SK-N-SH (cell line): ENCODE data around the gene SNCA. TPM values are rescaled to one million over a fixed set of nuclear protein-coding genes. Genes with fewer than 3 reads are reported as not detected.

Source experiments
- CTCF ChIA-PET: fragments of 300-600, 350-600 bp; formaldehyde crosslinking; extraction: SDS; loops from one replicate; lab custom pipeline; 2021; lab: Yijun Ruan, JAX
- POLR2A ChIA-PET: fragments of 350-600 bp; sonication (Branson Sonifier 250); formaldehyde crosslinking; extraction: SDS; loops from one replicate; lab custom pipeline; 2020; ENCODE audit warnings: antibody characterized with exemption, inconsistent platforms; lab: Yijun Ruan, JAX
- DNase-seq: peaks from one replicate; pipeline ENCODE4 v3.0.0; 2012
- H2AFZ ChIP-seq: fragments of 200-600 bp; sonication (generic); 2 replicates; pipeline ENCODE4 v1.8.1; 2016; ENCODE audit warnings: antibody characterized with exemption, mild to moderate bottlenecking, low read depth
- H3F3A ChIP-seq: fragments of 200-600 bp; sonication (generic); replicated peaks from 2 replicates; pipeline ENCODE3; 2016; ENCODE audit warnings: antibody characterized with exemption, mild to moderate bottlenecking; ENCODE audit not compliant: insufficient read depth
- H3K27ac ChIP-seq, 2 experiments: fragments of 200-500 bp in 1 of 2; fragments of 200-600 bp in 1 of 2; sonication (Bioruptor generic) in 1 of 2; sonication (generic), shearing (Covaris generic) in 1 of 2; 2 replicates each; pipeline versions ENCODE4 v1.5.1 to v1.6.1; 2014 to 2016; ENCODE audit warnings: low read depth in 2 of 2, inconsistent platforms in 1 of 2, low read length in 1 of 2, mild to moderate bottlenecking in 1 of 2, mixed read lengths in 1 of 2
- H3K27me3 ChIP-seq: fragments of 200-600 bp; sonication (generic), shearing (Covaris generic); 2 replicates; pipeline ENCODE4 v1.6.1; 2016; ENCODE audit warnings: mixed run types; ENCODE audit not compliant: insufficient read depth
- H3K36me3 ChIP-seq, 2 experiments: fragments of 200-500 bp in 1 of 2; fragments of 200-600 bp in 1 of 2; sonication (Bioruptor generic) in 1 of 2; sonication (generic) in 1 of 2; replicated peaks in 1 of 2; 2 replicates each; pipeline versions ENCODE3 to v1.5.1; 2014 to 2016; ENCODE audit warnings: low read length in 1 of 2, mild to moderate bottlenecking in 1 of 2; ENCODE audit not compliant: insufficient read depth in 2 of 2, control insufficient read depth in 1 of 2
- H3K4me1 ChIP-seq, 2 experiments: fragments of 200-500 bp in 1 of 2; fragments of 200-600 bp in 1 of 2; sonication (Bioruptor generic) in 1 of 2; sonication (generic), shearing (Covaris generic) in 1 of 2; 2 replicates each; pipeline versions ENCODE4 v1.5.1 to v1.6.1; 2014 to 2016; ENCODE audit warnings: low read depth in 1 of 2, low read length in 1 of 2, mixed run types in 1 of 2; ENCODE audit not compliant: insufficient read depth in 2 of 2, control insufficient read depth in 1 of 2
- H3K4me2 ChIP-seq: fragments of 200-600 bp; sonication (generic), shearing (Covaris generic); 2 replicates; pipeline ENCODE4 v1.6.1; 2017; ENCODE audit warnings: mixed run types
- H3K4me3 ChIP-seq, 2 experiments: fragments of 200-500 bp in 1 of 2; fragments of 200-600 bp in 1 of 2; sonication (Bioruptor generic) in 1 of 2; sonication (generic), shearing (Covaris generic) in 1 of 2; 2 replicates each; pipeline versions ENCODE4 v1.5.1 to v1.8.1; 2014 to 2016; ENCODE audit warnings: low read depth in 2 of 2, inconsistent platforms in 1 of 2, low read length in 1 of 2, mild to moderate bottlenecking in 1 of 2, mixed read lengths in 1 of 2, moderate library complexity in 1 of 2
- H3K79me2 ChIP-seq: fragments of 200-600 bp; sonication (generic); 2 replicates; pipeline ENCODE4 v1.8.1; 2017; ENCODE audit warnings: mild to moderate bottlenecking; ENCODE audit not compliant: insufficient read depth
- H3K9ac ChIP-seq: fragments of 200-600 bp; sonication (generic); 2 replicates; pipeline ENCODE4 v1.6.1; 2017; ENCODE audit warnings: mixed run types
- H3K9me2 ChIP-seq: fragments of 200-600 bp; sonication (generic); 2 replicates; pipeline ENCODE4 v1.6.1; 2017; ENCODE audit warnings: mixed run types
- H3K9me3 ChIP-seq: fragments of 200-600 bp; sonication (generic); 2 replicates; pipeline ENCODE4 v1.6.1; 2017; ENCODE audit warnings: mixed run types, mild to moderate bottlenecking, moderate library complexity
- H4K20me1 ChIP-seq: fragments of 200-600 bp; sonication (generic); 2 replicates; pipeline ENCODE4 v1.6.1; 2017; ENCODE audit warnings: mild to moderate bottlenecking, mixed run types; ENCODE audit not compliant: insufficient read depth
- CHD2 ChIP-seq: fragments of 150-350 bp; IDR thresholded peaks from 2 replicates; pipeline ENCODE4 v1.6.1; 2018; ENCODE audit warnings: low read length; ENCODE audit not compliant: partially characterized antibody
- CTCF ChIP-seq: fragments of 200-600 bp; sonication (generic); IDR thresholded peaks from 2 replicates; pipeline ENCODE4 v1.6.1; 2017; ENCODE audit warnings: antibody characterized with exemption, mild to moderate bottlenecking, moderate library complexity
- EP300 ChIP-seq, 2 experiments: IDR thresholded peaks; 2 replicates each; pipeline versions ENCODE4 v1.4.0 to v1.6.1; 2012; ENCODE audit warnings: borderline replicate concordance in 1 of 2, low read depth in 1 of 2, low read length in 1 of 2
- EZH2phosphoT487 ChIP-seq: fragments of 200-600 bp; sonication (generic); IDR thresholded peaks from 2 replicates; pipeline ENCODE4 v1.6.1; 2017; ENCODE audit warnings: low read depth, mixed run types, mild to moderate bottlenecking, antibody characterized with exemption, moderate library complexity, borderline replicate concordance
- FOSL2 ChIP-seq: IDR thresholded peaks from 2 replicates; pipeline ENCODE4 v1.4.0; 2012; ENCODE audit warnings: low read depth, mild to moderate bottlenecking, moderate library complexity, borderline replicate concordance
- FOXJ3 ChIP-seq: sonication (generic); formaldehyde crosslinking; IDR thresholded peaks from 2 replicates; pipeline ENCODE4 v1.5.1; 2020; ENCODE audit warnings: mild to moderate bottlenecking, missing genetic modification reagents
- FOXM1 ChIP-seq: IDR thresholded peaks from 2 replicates; pipeline ENCODE4 v1.4.0; 2012; ENCODE audit warnings: low read depth, mild to moderate bottlenecking
- GABPA ChIP-seq: IDR thresholded peaks from 2 replicates; pipeline ENCODE4 v1.4.0; 2012; ENCODE audit warnings: low read depth, mild to moderate bottlenecking
- GATA2 ChIP-seq: sonication (generic); formaldehyde crosslinking; IDR thresholded peaks from 2 replicates; pipeline ENCODE4 v1.5.0; 2020; ENCODE audit warnings: mild to moderate bottlenecking, missing genetic modification reagents
- IRF3 ChIP-seq: fragments of 150-350 bp; IDR thresholded peaks from 2 replicates; pipeline ENCODE4 v1.6.1; 2016; ENCODE audit warnings: mild to moderate bottlenecking, low read depth, low read length
- MEF2A ChIP-seq: IDR thresholded peaks from 2 replicates; pipeline ENCODE4 v1.4.0; 2012; ENCODE audit warnings: low read depth, borderline replicate concordance
- MXI1 ChIP-seq: IDR thresholded peaks from 2 replicates; pipeline ENCODE4 v1.6.1; 2012; ENCODE audit warnings: mild to moderate bottlenecking, low read depth, low read length, improper control_type of control experiment
- NFIC ChIP-seq: IDR thresholded peaks from 2 replicates; pipeline ENCODE4 v1.4.0; 2012; ENCODE audit warnings: borderline replicate concordance
- NRF1 ChIP-seq: IDR thresholded peaks from 2 replicates; pipeline ENCODE4 v1.6.1; 2012; ENCODE audit warnings: low read depth, mild to moderate bottlenecking, low read length
- RCOR1 ChIP-seq: fragments of 150-350 bp; IDR thresholded peaks from 2 replicates; pipeline ENCODE4 v1.6.1; 2017; ENCODE audit warnings: antibody characterized with exemption, low read length
- RXRA ChIP-seq: IDR thresholded peaks from 2 replicates; pipeline ENCODE4 v1.4.0; 2012; ENCODE audit warnings: low read depth, mild to moderate bottlenecking, borderline replicate concordance
- USF1 ChIP-seq: IDR thresholded peaks from 2 replicates; pipeline ENCODE4 v1.4.0; 2012; ENCODE audit warnings: low read depth, borderline replicate concordance
- ZBTB33 ChIP-seq: IDR thresholded peaks from 2 replicates; pipeline ENCODE4 v1.4.0; 2012; ENCODE audit warnings: low read depth, borderline replicate concordance
- WGBS: methylation state at CpG from one replicate; pipeline ENCODE4 v1.1.6; 2017; ENCODE audit warnings: low lambda C conversion rate; 5-methylcytosine and 5-hydroxymethylcytosine counted together
- polyA plus RNA-seq, 3 experiments: library from polyadenylated mRNA; depleted of rRNA; stranded (reverse); fragments of >200 nt; gene quantifications; 2 replicates each; pipeline ENCODE4 v1.2.3, GENCODE V29; 2012

SNCA gene
- polyA plus RNA-seq, 1 of the 3 experiments (the other 2 are of a cell fraction), result 12.9 TPM

GRCh38 chr4:89829470-89830138 lies 7.4 kb downstream of the SNCA start:
- H3K9me3 ChIP-seq, result no peaks in the 10 kb centered on the region
- H3K79me2 ChIP-seq, result no peaks in the 10 kb centered on the region
- H2AFZ ChIP-seq, result no peak overlapping the region
- no peaks in the 10 kb centered on the region for H4K20me1 ChIP-seq
- H3F3A ChIP-seq, result no peaks in the 10 kb centered on the region
- no peak for DNase-seq
- no peaks in the 10 kb centered on the region for H3K9me2 ChIP-seq
- no peak overlapping the region for H3K27ac ChIP-seq
- no peak for TF ChIP-seq RXRA
- TF ChIP-seq RCOR1, result no peak
- TF ChIP-seq CHD2, result no peak
- no peak for TF ChIP-seq MEF2A
- TF ChIP-seq EZH2phosphoT487, result no peak
- TF ChIP-seq FOXM1, result no peak
- no peak for TF ChIP-seq ZBTB33
- no peak for TF ChIP-seq NFIC
- TF ChIP-seq GATA2 (CRISPR knock-in tag), result no peak
- no peak for TF ChIP-seq NRF1
- no peak for TF ChIP-seq FOSL2
- no peak for TF ChIP-seq IRF3
- no peak for TF ChIP-seq GABPA
- no peak for TF ChIP-seq EP300 (IDR thresholded peaks at IDR 0.05; ENCODE audit: borderline replicate concordance in 1 of 2, low read depth in 1 of 2, low read length in 1 of 2)
- TF ChIP-seq FOXJ3 (CRISPR knock-in tag), result no peak
- no peak for TF ChIP-seq USF1
- TF ChIP-seq CTCF, result no peak
- TF ChIP-seq MXI1, result no peak
- no peak overlapping the region for H3K4me3 ChIP-seq
- H3K4me2 ChIP-seq, result no peak overlapping the region
- H3K4me1 ChIP-seq, result no peaks in the 10 kb centered on the region
- H3K36me3 ChIP-seq, result peaks cover 3 to 10% of the 10 kb centered on the region in 2 experiments
- 78% methylated on average over 7 of the region's 7 CpGs for WGBS
- H3K27me3 ChIP-seq, result no peaks in the 10 kb centered on the region
- H3K9ac ChIP-seq, result no peak overlapping the region
- ChIA-PET POLR2A (no interaction called here), CTCF (interaction anchor here (1.3 kb wide), 1 partner anchor 171 kb away, joined by 4 read pairs; no protein-coding TSS in a partner anchor)
